Duodenal mucosa (tissue), 2 donors: ENCODE measurements around the gene NKD1.

Experiments
- H3K27ac ChIP-seq: one replicate; pipeline ENCODE4 v1.7.0; 2013; ENCODE audit warnings: low read depth, low read length
- H3K27me3 ChIP-seq, 2 donors: one replicate each; pipeline ENCODE4 v1.7.0; 2013; ENCODE audit warnings: low read length in 2 of 2, control low read depth in 1 of 2; ENCODE audit not compliant: insufficient read depth in 2 of 2, control insufficient read depth in 1 of 2
- H3K36me3 ChIP-seq, 2 donors: one replicate each; pipeline ENCODE4 v1.7.0; 2013; ENCODE audit warnings: low read length in 2 of 2, control low read depth in 1 of 2; ENCODE audit not compliant: insufficient read depth in 2 of 2, control insufficient read depth in 1 of 2
- H3K4me1 ChIP-seq, 2 donors: one replicate each; pipeline ENCODE4 v1.7.0; 2013; ENCODE audit warnings: low read length in 2 of 2, control low read depth in 1 of 2; ENCODE audit not compliant: insufficient read depth in 2 of 2, control insufficient read depth in 1 of 2
- H3K4me3 ChIP-seq, 2 donors: one replicate each; pipeline ENCODE4 v1.7.0; 2013; ENCODE audit warnings: low read length in 2 of 2, low read depth in 1 of 2
- H3K9ac ChIP-seq, 2 donors: one replicate each; pipeline ENCODE4 v1.7.0; 2013; ENCODE audit warnings: low read length in 2 of 2, low read depth in 1 of 2
- H3K9me3 ChIP-seq, 2 donors: one replicate each; pipeline ENCODE4 v1.7.0; 2013; ENCODE audit warnings: low read length in 2 of 2, control low read depth in 1 of 2; ENCODE audit not compliant: control insufficient read depth in 1 of 2

NKD1 gene

DNA sequence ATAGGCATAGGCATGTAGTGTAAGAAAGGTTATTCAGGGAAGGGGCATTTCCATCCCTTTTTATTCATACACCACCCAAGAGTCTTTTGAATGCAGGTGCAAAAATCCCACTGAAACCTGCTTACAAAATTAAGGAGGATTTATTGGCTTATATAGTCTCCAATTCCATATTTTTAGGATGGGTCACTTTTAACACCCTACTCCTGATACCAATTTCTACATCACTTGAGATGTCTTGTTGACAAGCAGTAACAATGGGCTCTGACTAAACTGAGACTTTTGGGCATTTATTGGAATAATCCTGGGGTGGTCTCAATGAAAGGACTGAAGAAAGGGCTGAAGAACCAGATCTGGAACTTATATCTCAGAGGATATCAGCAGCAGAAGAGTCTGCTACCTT lies 18.9 kb upstream of the NKD1 start:
- Histone ChIP-seq H3K9ac (no peak overlapping the region), H3K27me3 (no peaks in the 10 kb centered on the region), H3K4me3 (no peak overlapping the region), H3K4me1 (no peaks in the 10 kb centered on the region), H3K36me3 (no peaks in the 10 kb centered on the region), H3K27ac (no peak overlapping the region), H3K9me3 (peaks cover 0 to 5% of the 10 kb centered on the region in 2 donors)

DNA sequence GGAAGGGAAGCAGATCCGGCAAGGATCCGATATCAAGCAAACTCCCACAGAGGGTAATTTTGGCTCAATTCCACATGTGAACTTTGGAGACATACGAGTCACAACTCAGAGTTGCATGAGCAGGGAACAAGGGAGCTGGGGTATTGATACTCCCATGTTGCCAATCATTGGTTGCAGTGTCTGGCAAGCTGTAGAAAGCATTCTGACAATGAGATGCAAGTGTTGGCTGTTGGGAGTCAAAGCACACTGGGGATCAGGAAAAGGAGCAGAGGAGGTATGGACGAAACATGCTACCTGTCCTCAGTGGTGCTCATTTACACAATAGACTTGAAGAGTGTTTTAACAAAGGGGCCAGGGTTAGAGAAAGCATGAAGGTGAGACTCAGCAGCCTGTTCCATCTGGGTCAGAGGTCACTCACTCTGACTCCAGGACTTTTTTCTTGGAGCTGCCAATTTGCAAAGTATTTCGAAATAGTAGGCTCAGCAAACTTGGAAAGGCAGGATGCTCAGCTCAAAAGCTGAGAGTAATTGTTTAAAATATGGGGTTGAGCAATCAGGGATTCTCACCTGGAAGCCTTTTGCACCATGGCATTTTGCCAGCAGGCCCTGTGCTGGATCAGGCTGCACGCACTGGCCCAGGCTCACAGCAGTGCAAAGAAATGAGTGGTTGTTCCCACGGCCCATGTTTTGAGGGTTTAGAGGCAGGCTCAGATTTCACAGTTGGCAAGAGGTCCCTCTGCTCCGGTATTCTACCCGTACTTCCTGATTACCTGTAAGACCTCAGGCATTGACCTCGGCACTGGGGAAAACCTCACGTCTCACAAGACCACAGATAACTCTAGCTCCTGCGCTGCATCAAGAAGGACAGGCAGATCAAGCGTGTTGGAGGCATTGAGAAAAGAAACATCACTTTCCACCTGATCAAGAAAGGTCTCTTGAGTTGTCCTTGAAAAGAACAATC lies 17.6 kb upstream of the NKD1 start:
- Histone ChIP-seq H3K9ac (no peak overlapping the region), H3K27me3 (no peaks in the 10 kb centered on the region), H3K27ac (no peak overlapping the region), H3K4me3 (no peak overlapping the region), H3K4me1 (no peaks in the 10 kb centered on the region), H3K9me3 (peaks cover 0 to 5% of the 10 kb centered on the region in 2 donors), H3K36me3 (no peaks in the 10 kb centered on the region)

DNA sequence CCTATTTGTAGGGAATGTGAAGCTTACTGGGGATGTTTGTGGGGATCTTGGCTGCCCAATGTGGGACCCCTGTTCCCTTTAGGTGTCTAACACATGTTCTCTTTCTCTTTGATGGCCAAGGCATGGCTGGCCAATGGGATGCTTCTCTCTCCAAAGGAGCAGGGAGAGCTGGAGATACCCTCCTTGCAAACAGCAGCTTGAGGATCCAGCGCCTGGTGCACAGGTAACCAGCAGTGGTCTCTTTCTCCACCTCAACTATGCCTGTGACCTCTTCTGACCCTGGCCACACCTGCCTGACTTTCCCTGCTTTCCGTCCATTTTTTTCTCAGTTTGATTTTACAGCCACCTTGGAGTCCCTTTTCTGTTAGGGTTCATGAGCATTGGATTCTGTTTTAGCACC lies 16.8 kb upstream of the NKD1 start:
- H3K9me3 ChIP-seq: peaks cover 0 to 5% of the 10 kb centered on the region in 2 donors
- no peak overlapping the region for H3K27ac ChIP-seq
- H3K4me3 ChIP-seq: no peak overlapping the region
- H3K36me3 ChIP-seq: no peaks in the 10 kb centered on the region
- H3K4me1 ChIP-seq: no peaks in the 10 kb centered on the region
- H3K9ac ChIP-seq: no peak overlapping the region
- H3K27me3 ChIP-seq: no peaks in the 10 kb centered on the region

DNA sequence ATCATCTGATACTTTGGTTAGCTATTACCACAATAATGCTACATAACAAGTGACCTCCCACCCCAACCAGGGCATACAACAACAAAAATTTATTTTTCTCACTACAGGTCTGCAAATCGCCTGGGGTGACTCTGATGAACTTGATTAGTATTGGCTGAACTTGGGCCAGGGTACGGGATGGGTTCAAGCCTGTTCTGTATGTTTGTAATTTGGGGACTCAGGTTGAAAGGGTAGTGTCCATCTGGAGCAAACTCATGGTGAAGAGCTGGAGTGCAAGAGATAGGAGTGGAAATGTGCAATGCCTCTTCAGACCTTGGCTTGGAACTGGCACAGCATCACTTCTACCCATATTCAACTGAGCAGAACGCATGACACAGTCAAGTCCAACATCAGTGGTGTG lies 16.3 kb upstream of the NKD1 start:
- no peaks in the 10 kb centered on the region for H3K27me3 ChIP-seq
- peaks cover 0 to 5% of the 10 kb centered on the region in 2 donors for H3K9me3 ChIP-seq

DNA sequence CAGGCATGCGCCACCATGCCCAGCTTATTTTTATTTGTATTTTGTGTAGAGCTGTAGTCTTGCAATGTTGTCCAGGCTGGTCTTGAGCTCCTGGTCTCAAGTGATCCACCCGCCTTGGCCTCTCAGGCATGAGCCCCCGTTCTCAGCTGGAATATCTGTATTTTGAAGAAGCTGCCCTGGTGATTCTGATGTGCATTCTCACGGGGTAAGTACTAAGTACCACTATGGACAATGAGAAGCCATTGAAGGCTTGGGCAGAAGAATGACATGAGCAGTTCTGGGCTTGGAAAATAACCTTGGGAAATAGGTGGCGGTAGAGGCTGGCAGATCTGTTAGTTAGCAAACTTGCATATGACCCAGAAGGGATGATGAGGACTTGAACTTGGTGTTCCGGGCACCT lies 15.6 kb upstream of the NKD1 start:
- H3K27me3 ChIP-seq: no peaks in the 10 kb centered on the region
- no peak overlapping the region for H3K9ac ChIP-seq
- H3K36me3 ChIP-seq: no peaks in the 10 kb centered on the region
- H3K9me3 ChIP-seq: peaks cover 0 to 5% of the 10 kb centered on the region in 2 donors
- no peaks in the 10 kb centered on the region for H3K4me1 ChIP-seq
- H3K4me3 ChIP-seq: no peak overlapping the region
- no peak overlapping the region for H3K27ac ChIP-seq

More for the DNA sequence above, 16.3 kb upstream of the NKD1 start:
- Histone ChIP-seq H3K9ac (no peak overlapping the region), H3K4me3 (no peak overlapping the region), H3K36me3 (no peaks in the 10 kb centered on the region), H3K27ac (no peak overlapping the region), H3K4me1 (no peaks in the 10 kb centered on the region)

DNA sequence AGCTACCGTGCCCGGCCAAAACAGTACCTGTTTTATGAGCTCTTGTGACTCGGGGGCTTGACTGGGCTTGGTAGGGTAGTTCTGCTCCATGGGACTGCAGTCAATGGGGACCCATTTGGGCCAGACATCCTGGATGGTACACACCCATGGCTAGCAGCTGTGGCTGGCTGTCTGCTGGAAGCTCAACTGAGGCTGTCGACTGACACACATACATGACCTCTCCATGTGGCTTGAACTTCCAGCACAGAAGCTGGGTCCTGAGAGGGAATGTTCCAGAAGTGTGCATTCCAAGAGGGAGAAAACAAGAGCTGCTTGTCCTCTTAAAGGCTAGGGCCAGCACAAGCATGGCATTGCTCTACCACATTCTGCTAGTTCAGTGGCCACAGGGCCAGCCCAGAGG lies 14.9 kb upstream of the NKD1 start:
- H3K4me1 ChIP-seq: no peaks in the 10 kb centered on the region
- no peak overlapping the region for H3K27ac ChIP-seq
- no peak overlapping the region for H3K9ac ChIP-seq
- H3K36me3 ChIP-seq: no peaks in the 10 kb centered on the region
- H3K9me3 ChIP-seq: peaks cover 0 to 5% of the 10 kb centered on the region in 2 donors
- H3K27me3 ChIP-seq: no peaks in the 10 kb centered on the region
- H3K4me3 ChIP-seq: no peak overlapping the region

DNA sequence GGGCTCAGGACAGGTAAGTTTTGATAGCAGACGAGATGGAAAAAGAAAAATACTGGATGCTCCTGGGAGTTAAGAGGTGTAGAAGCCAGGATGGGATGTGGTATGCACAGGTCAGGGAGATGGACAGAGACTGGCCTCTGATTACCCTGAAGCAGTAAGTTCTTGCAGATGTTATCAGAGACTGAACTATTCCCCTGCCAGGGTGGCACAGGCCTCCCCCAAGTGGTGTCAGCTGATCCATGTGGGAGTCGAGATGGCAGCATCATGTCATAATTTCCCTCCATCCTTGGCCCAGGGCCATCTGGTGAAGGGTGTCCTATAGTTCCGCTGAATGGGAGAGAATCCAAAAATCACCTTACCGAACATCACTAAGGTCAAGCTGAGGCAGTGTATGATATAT lies 14.1 kb upstream of the NKD1 start:
- Histone ChIP-seq H3K9ac (no peak overlapping the region), H3K4me1 (no peaks in the 10 kb centered on the region), H3K27me3 (no peaks in the 10 kb centered on the region), H3K9me3 (peaks cover 0 to 5% of the 10 kb centered on the region in 2 donors), H3K4me3 (no peak overlapping the region), H3K27ac (no peak overlapping the region), H3K36me3 (no peaks in the 10 kb centered on the region)

DNA sequence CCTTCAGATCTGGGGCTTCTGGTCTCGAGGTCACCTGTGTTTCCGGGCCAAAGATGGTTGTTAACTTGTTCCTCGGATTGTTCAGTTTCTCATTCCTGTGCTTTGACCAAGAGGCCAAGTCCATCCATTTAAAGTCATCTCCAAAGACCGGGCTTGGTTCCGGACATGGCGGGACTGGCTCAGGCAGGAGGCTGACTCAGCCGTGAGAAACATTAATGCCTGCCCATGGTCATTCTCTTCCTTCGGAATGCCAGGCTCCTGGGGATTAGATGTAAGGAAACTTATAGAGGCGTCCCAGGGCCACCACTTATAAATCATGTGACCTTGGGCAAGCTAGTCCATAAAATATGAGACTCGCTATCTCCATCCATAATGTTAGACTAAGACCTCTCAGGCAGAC lies 13.6 kb upstream of the NKD1 start:
- no peaks in the 10 kb centered on the region for H3K36me3 ChIP-seq
- H3K9ac ChIP-seq: no peak overlapping the region
- no peaks in the 10 kb centered on the region for H3K27me3 ChIP-seq
- no peak overlapping the region for H3K27ac ChIP-seq
- H3K4me3 ChIP-seq: no peak overlapping the region
- peaks cover 0 to 5% of the 10 kb centered on the region in 2 donors for H3K9me3 ChIP-seq
- H3K4me1 ChIP-seq: no peaks in the 10 kb centered on the region

DNA sequence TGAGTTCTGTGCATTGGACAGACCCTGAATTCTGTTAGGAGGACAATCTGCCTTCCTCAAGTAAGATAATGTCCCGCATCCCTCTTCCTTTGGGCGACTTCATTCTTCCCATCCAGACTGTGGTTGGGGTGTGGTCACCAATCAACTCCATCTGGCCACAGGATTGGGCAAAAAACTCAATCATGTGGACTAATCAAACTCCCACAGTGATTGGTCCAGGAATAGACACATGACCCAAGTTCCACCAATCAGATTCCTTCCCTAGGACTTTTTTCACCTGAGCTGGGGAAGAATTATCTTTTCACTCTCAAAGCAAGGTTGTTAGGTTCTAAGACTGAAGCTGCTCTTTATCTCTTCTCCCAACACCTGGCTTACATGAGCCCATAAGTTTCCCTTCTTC lies 13.2 kb upstream of the NKD1 start:
- Histone ChIP-seq H3K4me3 (no peak overlapping the region), H3K9me3 (peaks cover 0 to 2% of the 10 kb centered on the region in 2 donors), H3K27ac (no peak overlapping the region), H3K36me3 (no peaks in the 10 kb centered on the region), H3K4me1 (no peaks in the 10 kb centered on the region), H3K9ac (no peak overlapping the region), H3K27me3 (no peaks in the 10 kb centered on the region)

DNA sequence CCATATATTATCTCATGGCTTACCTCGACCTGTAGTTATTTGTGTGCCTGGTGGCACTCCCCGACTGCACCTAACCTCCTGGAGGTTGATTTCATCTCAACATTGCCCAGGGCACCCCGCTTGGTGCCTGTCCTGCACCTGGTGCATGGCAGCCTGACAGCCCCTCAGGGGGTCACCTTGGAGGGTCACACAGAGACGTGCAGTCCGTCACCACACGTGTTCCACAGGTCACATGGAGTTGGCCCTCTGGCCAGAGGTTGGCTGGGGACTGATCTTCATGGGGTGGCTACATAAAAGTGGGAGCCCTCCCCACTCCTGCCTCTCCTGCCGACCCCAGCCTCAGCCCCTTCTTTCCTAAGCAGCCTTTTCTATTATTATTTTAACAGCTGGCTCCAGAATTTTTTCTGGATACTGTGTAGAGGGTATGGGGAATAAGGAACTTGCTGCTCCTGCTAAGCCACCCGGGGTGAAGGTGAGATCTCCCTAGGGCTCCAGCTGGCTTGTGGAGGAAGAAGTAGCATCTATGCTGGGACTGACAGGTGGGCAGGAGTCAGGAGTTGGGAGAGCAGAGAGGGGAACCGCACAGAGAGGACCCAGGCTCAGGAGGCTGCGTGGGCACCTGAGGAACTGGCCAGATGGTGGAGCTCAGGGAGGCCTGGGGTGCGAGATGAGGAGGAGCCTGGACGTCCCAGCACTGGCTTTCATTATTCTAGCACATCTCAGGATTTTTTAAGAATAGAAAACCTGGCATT lies 12.5 kb upstream of the NKD1 start:
- H3K9ac ChIP-seq: no peak overlapping the region
- H3K36me3 ChIP-seq: no peaks in the 10 kb centered on the region
- H3K27ac ChIP-seq: no peak overlapping the region
- H3K4me1 ChIP-seq: no peaks in the 10 kb centered on the region
- no peak overlapping the region for H3K4me3 ChIP-seq
- H3K9me3 ChIP-seq: no peaks in the 10 kb centered on the region
- no peaks in the 10 kb centered on the region for H3K27me3 ChIP-seq
